Naive B cell (primary cell): ENCODE results near the gene C2CD5. TPM values are rescaled to one million over a fixed set of nuclear protein-coding genes. Genes with fewer than 3 reads are reported as not detected.

Source experiments
- ATAC-seq, 2 donors: fragments of 150-1000 bp; cut with Tn5 transposase; 2 replicates each; pipeline ENCODE4 v1.10.0; 2021; ENCODE audit warnings: low read depth in 2 of 2, mild to moderate bottlenecking in 2 of 2, moderate library complexity in 2 of 2
- DNase-seq: peaks from one replicate; pipeline ENCODE4 v3.0.0; 2022
- H3K27ac Mint-ChIP-seq, 6 donors: one replicate each; pipeline ENCODE4 v1.8.0; 2020 to 2022; ENCODE audit warnings: mild to moderate bottlenecking in 6 of 6, mixed read lengths in 6 of 6, moderate library complexity in 5 of 6, inconsistent platforms in 2 of 6
- H3K27me3 Mint-ChIP-seq, 3 donors: one replicate each; pipeline ENCODE4 v1.8.0; 2021 to 2022; ENCODE audit warnings: mixed read lengths in 3 of 3, mild to moderate bottlenecking in 1 of 3
- H3K36me3 Mint-ChIP-seq, 2 donors: one replicate each; pipeline ENCODE4 v1.8.0; 2020 to 2022; ENCODE audit warnings: mixed read lengths in 2 of 2, inconsistent platforms in 1 of 2, mild to moderate bottlenecking in 1 of 2
- H3K4me1 Mint-ChIP-seq, 3 donors: one replicate each; pipeline ENCODE4 v1.8.0; 2020 to 2022; ENCODE audit warnings: mixed read lengths in 3 of 3, inconsistent platforms in 1 of 3, mild to moderate bottlenecking in 1 of 3, moderate library complexity in 1 of 3
- H3K4me3 Mint-ChIP-seq, 8 donors: one replicate each; pipeline ENCODE4 v1.8.0; 2020 to 2022; ENCODE audit warnings: mild to moderate bottlenecking in 8 of 8, mixed read lengths in 8 of 8, moderate library complexity in 8 of 8, inconsistent platforms in 2 of 8
- H3K9me3 Mint-ChIP-seq, 7 donors: one replicate each; pipeline ENCODE4 v1.8.0; 2020 to 2022; ENCODE audit warnings: mixed read lengths in 7 of 7, mild to moderate bottlenecking in 5 of 7, inconsistent platforms in 2 of 7, moderate library complexity in 1 of 7
- polyA plus RNA-seq, 6 donors: library from polyadenylated mRNA; unstranded; fragments of 300-500 nt; fragmentation: Illumina TruSeq; gene quantifications; one replicate each; pipeline ENCODE4 v1.2.3, GENCODE V29; 2021; ENCODE audit warnings: low read depth in 6 of 6

Gene C2CD5
- polyA plus RNA-seq, 6 donors from 2014 or later: 5.4 to 23.5 (median 16.0) TPM

GRCh38 chr12:22531205-22531604, 13.1 kb downstream of the C2CD5 start:
- no peaks in the 10 kb centered on the region for H3K27me3 Mint-ChIP-seq
- no peak overlapping the region for H3K4me3 Mint-ChIP-seq
- H3K4me1 Mint-ChIP-seq: peaks cover 12 to 18% (median 13%) of the 10 kb centered on the region in 3 donors
- no peaks in the 10 kb centered on the region for H3K9me3 Mint-ChIP-seq
- peaks cover 13 to 30% of the 10 kb centered on the region in 2 donors for H3K36me3 Mint-ChIP-seq
- no peak overlapping the region for H3K27ac Mint-ChIP-seq
- ATAC-seq: no peak
- no peak for DNase-seq

GRCh38 chr12:22529281-22530060, 14.9 kb downstream of the C2CD5 start:
- no peaks in the 10 kb centered on the region for H3K9me3 Mint-ChIP-seq
- no peaks in the 10 kb centered on the region for H3K27me3 Mint-ChIP-seq
- DNase-seq (peak; percentile 40), ATAC-seq (peak; percentile 72 to 89)
- H3K4me1 Mint-ChIP-seq: peaks cover 4 to 11% (median 10%) of the 10 kb centered on the region in 3 donors
- no peak overlapping the region for H3K4me3 Mint-ChIP-seq
- H3K36me3 Mint-ChIP-seq: peaks cover 13 to 24% of the 10 kb centered on the region in 2 donors
- H3K27ac Mint-ChIP-seq: peak overlapping the region in 2 of 6 donors; percentile 78 to 84

GRCh38 chr12:22527999-22528398, 16.3 kb downstream of the C2CD5 start:
- Mint-ChIP-seq H3K27me3 (no peaks in the 10 kb centered on the region), H3K27ac (no peak overlapping the region), H3K4me3 (no peak overlapping the region), H3K9me3 (no peaks in the 10 kb centered on the region), H3K36me3 (peaks cover 6 to 19% of the 10 kb centered on the region in 2 donors), H3K4me1 (peaks cover 4 to 8% (median 5%) of the 10 kb centered on the region in 3 donors)
- ATAC-seq: no peak
- no peak for DNase-seq

- ATAC-seq (no peak), DNase-seq (no peak)
- Mint-ChIP-seq H3K9me3 (no peaks in the 10 kb centered on the region), H3K27ac (no peak overlapping the region), H3K4me1 (peaks cover 4 to 5% (median 4%) of the 10 kb centered on the region in 3 donors), H3K36me3 (peaks cover 4 to 18% of the 10 kb centered on the region in 2 donors), H3K27me3 (no peaks in the 10 kb centered on the region), H3K4me3 (no peak overlapping the region)
These were observed 17.5 kb downstream of the C2CD5 start for GRCh38 chr12:22526836-22527235.

- DNase-seq: no peak
- H3K27me3 Mint-ChIP-seq: no peaks in the 10 kb centered on the region
- peaks cover 0 to 5% (median 4%) of the 10 kb centered on the region in 3 donors for H3K4me1 Mint-ChIP-seq
- no peak for ATAC-seq
- H3K9me3 Mint-ChIP-seq: no peaks in the 10 kb centered on the region
- peaks cover 7 to 11% of the 10 kb centered on the region in 2 donors for H3K36me3 Mint-ChIP-seq
- no peak overlapping the region for H3K4me3 Mint-ChIP-seq
- peak overlapping the region in 1 of 6 donors; percentile 21 for H3K27ac Mint-ChIP-seq
These were observed 18.9 kb downstream of the C2CD5 start for GRCh38 chr12:22525426-22525825.

- H3K9me3 Mint-ChIP-seq: no peaks in the 10 kb centered on the region
- no peak overlapping the region for H3K4me3 Mint-ChIP-seq
- DNase-seq (no peak), ATAC-seq (no peak)
- H3K36me3 Mint-ChIP-seq: peaks cover 11 to 22% of the 10 kb centered on the region in 2 donors
- no peaks in the 10 kb centered on the region for H3K27me3 Mint-ChIP-seq
- peaks cover 0 to 5% (median 0%) of the 10 kb centered on the region in 3 donors for H3K4me1 Mint-ChIP-seq
- H3K27ac Mint-ChIP-seq: peak overlapping the region in 2 of 6 donors; percentile 38 to 51
These were observed 25.3 kb downstream of the C2CD5 start for GRCh38 chr12:22518998-22519397.

GRCh38 chr12:22518060-22518719, 26.2 kb downstream of the C2CD5 start:
- Mint-ChIP-seq H3K36me3 (peaks cover 7 to 22% of the 10 kb centered on the region in 2 donors), H3K27ac (peak overlapping the region in 1 of 6 donors; percentile 89)
- no peak for ATAC-seq

GRCh38 chr12:22514875-22515274, 29.5 kb downstream of the C2CD5 start:
- DNase-seq (no peak), ATAC-seq (no peak)
- Mint-ChIP-seq H3K27ac (peak overlapping the region in 4 of 6 donors; percentile 58 to 92 (median 68)), H3K36me3 (peaks cover 5 to 15% of the 10 kb centered on the region in 2 donors), H3K4me1 (peaks cover 0 to 3% (median 0%) of the 10 kb centered on the region in 3 donors), H3K27me3 (no peaks in the 10 kb centered on the region), H3K9me3 (no peaks in the 10 kb centered on the region), H3K4me3 (no peak overlapping the region)

More at GRCh38 chr12:22518060-22518719, 26.2 kb downstream of the C2CD5 start:
- Mint-ChIP-seq H3K9me3 (no peaks in the 10 kb centered on the region), H3K4me3 (no peak overlapping the region), H3K4me1 (peaks cover 0 to 3% (median 0%) of the 10 kb centered on the region in 3 donors), H3K27me3 (no peaks in the 10 kb centered on the region)
- no peak for DNase-seq

- no peaks in the 10 kb centered on the region for H3K27me3 Mint-ChIP-seq
These were observed 38.5 kb downstream of the C2CD5 start for GRCh38 chr12:22505826-22506225.

GRCh38 chr12:22500100-22500499, 44.2 kb downstream of the C2CD5 start:
- Mint-ChIP-seq H3K4me1 (no peaks in the 10 kb centered on the region), H3K4me3 (no peak overlapping the region), H3K36me3 (peaks cover 0 to 6% of the 10 kb centered on the region in 2 donors), H3K27ac (peak overlapping the region in 2 of 6 donors; percentile 36 to 49), H3K27me3 (no peaks in the 10 kb centered on the region), H3K9me3 (no peaks in the 10 kb centered on the region)
- ATAC-seq (no peak), DNase-seq (no peak)

More at GRCh38 chr12:22505826-22506225, 38.5 kb downstream of the C2CD5 start:
- DNase-seq: no peak
- Mint-ChIP-seq H3K4me1 (no peaks in the 10 kb centered on the region), H3K4me3 (no peak overlapping the region), H3K36me3 (peaks cover 6 to 11% of the 10 kb centered on the region in 2 donors), H3K27ac (peak overlapping the region in 1 of 6 donors; percentile 1), H3K9me3 (no peaks in the 10 kb centered on the region)
- ATAC-seq: no peak

GRCh38 chr12:22499445-22499844, 44.9 kb downstream of the C2CD5 start:
- no peaks in the 10 kb centered on the region for H3K9me3 Mint-ChIP-seq
- peaks cover 0 to 1% of the 10 kb centered on the region in 2 donors for H3K36me3 Mint-ChIP-seq
- peak overlapping the region in 3 of 6 donors; percentile 25 to 90 (median 79) for H3K27ac Mint-ChIP-seq
- H3K4me3 Mint-ChIP-seq: no peak overlapping the region
- ATAC-seq: no peak
- DNase-seq: no peak
- H3K4me1 Mint-ChIP-seq: no peaks in the 10 kb centered on the region
- H3K27me3 Mint-ChIP-seq: no peaks in the 10 kb centered on the region

GRCh38 chr12:22494319-22494718, 50.0 kb downstream of the C2CD5 start:
- H3K36me3 Mint-ChIP-seq: peaks cover 26 to 27% of the 10 kb centered on the region in 2 donors

GRCh38 chr12:22491034-22491433, 53.3 kb downstream of the C2CD5 start:
- ATAC-seq: no peak
- no peak overlapping the region for H3K4me3 Mint-ChIP-seq
- H3K4me1 Mint-ChIP-seq: no peaks in the 10 kb centered on the region
- peaks cover 26 to 27% of the 10 kb centered on the region in 2 donors for H3K36me3 Mint-ChIP-seq
- H3K9me3 Mint-ChIP-seq: peaks cover 0 to 2% (median 0%) of the 10 kb centered on the region in 7 donors
- H3K27ac Mint-ChIP-seq: peak overlapping the region in 3 of 6 donors; percentile 44 to 60 (median 58)
- no peaks in the 10 kb centered on the region for H3K27me3 Mint-ChIP-seq
- DNase-seq: no peak

More at GRCh38 chr12:22494319-22494718, 50.0 kb downstream of the C2CD5 start:
- Mint-ChIP-seq H3K9me3 (no peaks in the 10 kb centered on the region), H3K4me3 (no peak overlapping the region), H3K27me3 (no peaks in the 10 kb centered on the region), H3K4me1 (no peaks in the 10 kb centered on the region), H3K27ac (peak overlapping the region in 1 of 6 donors; percentile 71)
- DNase-seq (no peak), ATAC-seq (no peak)
